22Rv1 (cell line): Measurements from ENCODE around the gene TF.

Experiments used
- H3K27ac ChIP-seq: fragments of 450-650 bp; 2 replicates; pipeline ENCODE4 v1.5.1; 2017
- CTCF ChIP-seq: fragments of 450-650 bp; IDR thresholded peaks from 2 replicates; pipeline ENCODE4 v1.5.1; 2017; ENCODE audit warnings: mild to moderate bottlenecking
- ZFX ChIP-seq: fragments of 450-650 bp; IDR thresholded peaks from 2 replicates; pipeline ENCODE4 v1.6.1; 2017; ENCODE audit warnings: antibody characterized with exemption, borderline replicate concordance

The TF gene

DNA sequence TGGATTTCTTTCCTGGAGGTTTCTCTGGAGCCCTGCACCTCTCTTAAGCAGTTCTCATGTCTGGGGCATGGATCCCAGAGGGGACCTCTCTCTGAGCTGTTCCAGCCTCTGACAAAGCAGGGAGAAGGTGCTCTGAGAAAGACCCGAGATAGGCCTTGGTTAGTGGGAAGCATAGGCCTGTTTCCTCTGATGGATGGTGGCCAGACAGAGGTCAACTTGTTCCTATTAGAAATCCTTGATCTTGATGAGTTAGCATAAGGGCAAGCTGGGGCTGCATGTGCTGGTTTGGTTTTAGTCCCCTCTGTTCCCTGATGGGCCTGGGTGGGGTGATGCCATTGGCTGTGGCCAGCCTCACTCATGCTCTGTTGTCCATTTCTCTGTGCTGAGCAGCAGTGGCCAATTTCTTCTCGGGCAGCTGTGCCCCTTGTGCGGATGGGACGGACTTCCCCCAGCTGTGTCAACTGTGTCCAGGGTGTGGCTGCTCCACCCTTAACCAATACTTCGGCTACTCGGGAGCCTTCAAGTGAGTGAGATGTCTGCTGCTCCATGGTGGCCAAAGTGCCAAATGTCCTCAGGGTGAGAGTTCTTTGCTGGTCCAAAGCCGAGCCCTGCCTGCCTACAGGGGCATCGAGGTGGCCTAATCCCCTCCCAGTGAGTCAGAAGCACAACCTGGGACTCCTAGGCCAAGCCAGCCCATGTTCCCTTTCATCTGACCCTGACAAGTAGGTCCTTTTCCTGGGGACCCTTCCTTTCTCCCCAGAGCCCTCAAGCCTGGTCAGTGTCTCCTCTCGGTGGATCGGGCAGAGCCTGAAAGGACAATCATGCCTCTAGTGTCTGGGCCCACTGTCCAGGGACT is 9.0 kb downstream of the TF start:
- TF ChIP-seq CTCF (no peak), ZFX (no peak)
- H3K27ac ChIP-seq, result no peak overlapping the region

GRCh38 chr3:133756716-133757694 is 10.8 kb downstream of the TF start:
- TF ChIP-seq CTCF, result no peak
- no peak for TF ChIP-seq ZFX
- H3K27ac ChIP-seq, result no peak overlapping the region

- H3K27ac ChIP-seq, result no peak overlapping the region
- TF ChIP-seq CTCF, result no peak
- no peak for TF ChIP-seq ZFX
Measured at GRCh38 chr3:133757701-133758567, 11.7 kb downstream of the TF start.

- H3K27ac ChIP-seq, result no peak overlapping the region
- no peak for TF ChIP-seq CTCF
- no peak for TF ChIP-seq ZFX
Measured at GRCh38 chr3:133758568-133758928, 12.4 kb downstream of the TF start.

DNA sequence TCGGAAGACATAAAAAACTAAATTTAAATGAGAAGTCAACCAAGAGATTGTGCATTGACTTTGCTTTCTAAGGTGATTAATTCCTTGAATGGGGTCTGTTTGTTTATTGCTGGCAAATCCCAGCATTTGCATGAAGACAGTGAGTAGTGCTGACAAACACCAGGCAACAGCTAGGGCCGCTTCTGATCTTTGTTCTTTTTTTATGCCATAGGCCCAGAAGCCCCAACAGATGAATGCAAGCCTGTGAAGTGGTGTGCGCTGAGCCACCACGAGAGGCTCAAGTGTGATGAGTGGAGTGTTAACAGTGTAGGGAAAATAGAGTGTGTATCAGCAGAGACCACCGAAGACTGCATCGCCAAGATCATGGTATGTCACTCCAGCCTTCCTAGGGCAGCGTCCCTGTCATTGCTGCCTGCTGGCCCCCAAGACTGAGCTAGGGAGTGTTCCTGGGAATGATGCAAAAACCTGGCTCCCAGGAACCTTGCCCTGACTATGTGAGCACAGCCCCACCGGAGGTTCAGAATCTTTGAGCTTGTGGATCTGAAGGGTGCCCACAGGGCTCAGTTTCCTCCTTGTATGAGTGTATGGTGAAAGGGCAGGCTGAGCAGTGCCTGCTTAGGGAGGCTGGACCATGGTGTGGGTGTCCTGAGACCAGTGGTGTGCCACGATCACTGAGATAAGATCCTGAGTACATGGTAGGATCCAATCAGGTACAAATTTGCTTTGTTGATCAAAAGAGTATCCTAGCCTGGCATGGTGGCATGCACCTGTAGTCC is 13.0 kb downstream of the TF start:
- no peak for TF ChIP-seq ZFX
- no peak for TF ChIP-seq CTCF
- no peak overlapping the region for H3K27ac ChIP-seq

DNA sequence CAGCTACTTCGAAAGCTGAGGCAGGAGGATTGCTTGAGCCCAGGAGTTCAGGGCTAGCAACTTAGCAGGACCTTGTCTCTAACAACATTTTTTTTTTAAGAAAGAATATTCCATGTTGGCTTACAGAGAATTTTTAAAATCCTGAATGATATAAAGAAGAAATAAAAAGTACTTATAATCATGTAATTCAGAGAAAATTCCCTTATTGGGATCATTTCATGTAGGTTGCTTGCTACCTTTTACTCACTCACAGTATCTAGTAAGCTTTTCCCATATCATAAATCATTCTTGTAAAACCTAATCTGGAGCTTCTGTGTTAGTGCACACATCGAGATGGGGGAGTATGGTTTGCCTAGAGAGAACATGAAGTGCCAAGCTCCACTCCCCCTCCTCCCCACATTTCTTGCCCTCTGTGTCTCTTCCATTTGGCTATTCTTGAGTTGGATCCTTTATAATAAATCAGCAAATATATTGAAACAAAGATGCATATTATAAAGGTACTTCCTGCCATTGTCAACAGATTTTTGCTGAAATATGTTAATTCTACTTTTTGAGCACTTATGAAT is 13.6 kb downstream of the TF start:
- TF ChIP-seq CTCF, result no peak
- TF ChIP-seq ZFX, result no peak
- no peak overlapping the region for H3K27ac ChIP-seq
